Measurements from ENCODE around the gene MPDZ.

MPDZ gene

DNA sequence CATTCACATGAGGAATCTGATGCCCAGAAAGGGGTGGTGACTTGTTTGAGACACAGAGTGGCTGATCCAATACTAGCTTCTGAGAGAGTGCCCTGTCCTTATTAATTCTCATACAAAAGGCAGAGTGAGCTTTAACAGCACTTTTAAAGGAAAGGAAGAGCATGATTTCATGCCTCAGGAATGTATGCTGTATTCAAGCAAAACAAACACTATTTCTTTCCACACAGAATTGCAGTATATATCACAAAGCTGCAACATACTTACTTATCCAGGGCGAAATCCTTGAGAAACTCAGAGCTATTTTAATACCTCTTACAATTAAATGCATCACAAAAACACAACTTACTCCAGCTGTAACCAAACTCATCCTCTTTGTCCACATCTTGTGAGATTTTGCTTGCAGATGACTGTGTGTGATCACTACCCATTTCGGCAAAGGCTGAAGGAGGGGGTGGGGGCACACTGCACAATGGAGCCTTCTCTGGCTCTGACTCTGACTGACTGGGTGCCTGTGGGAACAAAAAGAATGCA, 139.8 kb downstream of the MPDZ start:
- no peak overlapping the region for H3K4me3 ChIP-seq (IDR thresholded peaks at IDR 0.05; ENCODE audit: insufficient read depth, low read depth, low read length)
- H3K4me1 ChIP-seq (ENCODE audit: low read depth, poor library complexity, severe bottlenecking) = no peaks in the 10 kb centered on the region
- H4K20me1 ChIP-seq (ENCODE audit: insufficient read depth) = no peaks in the 10 kb centered on the region
- H3K9ac ChIP-seq = no peak overlapping the region
- no peak overlapping the region for H3K27ac ChIP-seq
- H3K4me2 ChIP-seq = no peak overlapping the region
- no peak overlapping the region for H2AFZ ChIP-seq (ENCODE audit: low read depth)
- no peaks in the 10 kb centered on the region for H3K36me3 ChIP-seq (ENCODE audit: insufficient read depth)
- H3K79me2 ChIP-seq (ENCODE audit: insufficient read depth, low read depth) = no peaks in the 10 kb centered on the region
- no peaks in the 10 kb centered on the region for H3K27me3 ChIP-seq (ENCODE audit: insufficient read depth, low read depth)
- TF ChIP-seq CTCF (conservative IDR thresholded peaks at IDR 0.05; ENCODE audit: low read depth, low read length) = no peak

DNA sequence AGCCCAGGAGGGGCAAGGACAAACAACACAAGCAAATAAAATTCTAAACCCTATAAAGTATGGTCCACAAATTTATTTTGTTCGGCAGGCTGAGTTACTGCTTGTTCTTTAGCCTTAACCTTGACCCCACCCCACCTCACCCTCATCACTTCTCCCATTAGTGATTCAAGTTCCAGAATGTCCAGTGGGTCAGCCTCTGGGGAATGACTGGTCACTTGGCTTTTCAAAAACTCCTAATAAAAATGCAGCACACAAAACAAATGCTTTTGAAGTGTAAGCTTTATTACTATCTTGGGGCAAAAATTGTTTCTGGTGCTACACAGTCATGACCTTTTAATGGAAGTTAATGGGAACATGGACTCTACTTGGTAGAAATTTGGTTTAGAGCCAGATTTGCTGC, 142.1 kb downstream of the MPDZ start:
- Histone ChIP-seq H3K4me1 (ENCODE audit: low read depth, poor library complexity, severe bottlenecking) (no peaks in the 10 kb centered on the region), H3K4me2 (no peak overlapping the region), H3K9ac (no peak overlapping the region), H2AFZ (ENCODE audit: low read depth) (no peak overlapping the region), H3K36me3 (ENCODE audit: insufficient read depth) (no peaks in the 10 kb centered on the region), H3K4me3 (IDR thresholded peaks at IDR 0.05; ENCODE audit: insufficient read depth, low read depth, low read length) (no peak overlapping the region), H3K79me2 (ENCODE audit: insufficient read depth, low read depth) (no peaks in the 10 kb centered on the region), H3K27me3 (ENCODE audit: insufficient read depth, low read depth) (no peaks in the 10 kb centered on the region), H4K20me1 (ENCODE audit: insufficient read depth) (no peaks in the 10 kb centered on the region), H3K27ac (no peak overlapping the region)
- TF ChIP-seq CTCF (conservative IDR thresholded peaks at IDR 0.05; ENCODE audit: low read depth, low read length) = no peak

DNA sequence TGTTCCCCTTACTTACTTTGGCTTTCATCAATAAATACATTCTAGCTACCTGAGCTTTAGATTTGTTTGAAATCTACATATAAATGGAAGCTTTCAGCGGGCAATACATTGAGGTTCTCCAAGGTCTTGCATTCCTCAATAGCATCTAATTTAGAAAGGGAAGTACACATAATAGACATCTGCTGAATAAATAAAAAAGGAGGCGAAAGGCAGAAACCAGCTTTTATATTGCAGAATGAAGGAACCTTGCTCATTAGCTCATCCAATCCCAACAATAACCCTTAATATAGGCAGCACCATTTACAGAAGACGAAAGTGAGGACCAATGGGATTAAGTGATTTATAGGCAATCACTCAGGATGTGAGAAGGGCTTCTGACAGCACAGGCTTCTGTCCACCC, 147.5 kb downstream of the MPDZ start:
- no peaks in the 10 kb centered on the region for H4K20me1 ChIP-seq (ENCODE audit: insufficient read depth)
- H3K9ac ChIP-seq = no peak overlapping the region
- H3K79me2 ChIP-seq (ENCODE audit: insufficient read depth, low read depth) = no peaks in the 10 kb centered on the region
- no peak for TF ChIP-seq CTCF (conservative IDR thresholded peaks at IDR 0.05; ENCODE audit: low read depth, low read length)
- no peaks in the 10 kb centered on the region for H3K4me1 ChIP-seq (ENCODE audit: low read depth, poor library complexity, severe bottlenecking)
- H2AFZ ChIP-seq (ENCODE audit: low read depth) = no peak overlapping the region
- no peak overlapping the region for H3K4me3 ChIP-seq (IDR thresholded peaks at IDR 0.05; ENCODE audit: insufficient read depth, low read depth, low read length)
- H3K4me2 ChIP-seq = no peak overlapping the region
- no peaks in the 10 kb centered on the region for H3K27me3 ChIP-seq (ENCODE audit: insufficient read depth, low read depth)
- no peaks in the 10 kb centered on the region for H3K36me3 ChIP-seq (ENCODE audit: insufficient read depth)
- no peak overlapping the region for H3K27ac ChIP-seq

- H3K79me2 ChIP-seq (ENCODE audit: insufficient read depth, low read depth) = no peaks in the 10 kb centered on the region
- no peaks in the 10 kb centered on the region for H3K36me3 ChIP-seq (ENCODE audit: insufficient read depth)
- no peaks in the 10 kb centered on the region for H3K4me1 ChIP-seq (ENCODE audit: low read depth, poor library complexity, severe bottlenecking)
- H3K27me3 ChIP-seq (ENCODE audit: insufficient read depth, low read depth) = no peaks in the 10 kb centered on the region
- H4K20me1 ChIP-seq (ENCODE audit: insufficient read depth) = no peaks in the 10 kb centered on the region
- no peak overlapping the region for H3K27ac ChIP-seq
- H3K4me3 ChIP-seq (IDR thresholded peaks at IDR 0.05; ENCODE audit: insufficient read depth, low read depth, low read length) = no peak overlapping the region
- no peak overlapping the region for H3K9ac ChIP-seq
- no peak for TF ChIP-seq CTCF (conservative IDR thresholded peaks at IDR 0.05; ENCODE audit: low read depth, low read length)
- no peak overlapping the region for H2AFZ ChIP-seq (ENCODE audit: low read depth)
- H3K4me2 ChIP-seq = no peak overlapping the region
Measured at GRCh38 chr9:13131416-13131815, 148.1 kb downstream of the MPDZ start.
